K562 (cell line): ENCODE results near the gene SDHC. TPM values are rescaled to one million over a fixed set of nuclear protein-coding genes. Genes with fewer than 3 reads are reported as not detected.

Experiments used
- GATAD2A ChIP-seq: fragments of 450-650 bp; IDR thresholded peaks from 2 replicates; pipeline ENCODE4 v1.6.1; 2017
- THRAP3 ChIP-seq: fragments of 450-650 bp; IDR thresholded peaks from 2 replicates; pipeline ENCODE4 v1.6.1; 2016; ENCODE audit warnings: mild to moderate bottlenecking, inconsistent platforms, borderline replicate concordance
- polyA plus RNA-seq, 8 experiments: library from polyadenylated mRNA; depleted of rRNA in 4 of 8; stranded (reverse) in 5 of 8; unstranded in 3 of 8; fragments of >200 nt; fragmentation: Nextera tagmentation in 2 of 8; fragmentation: Illumina TruSeq in 1 of 8; extraction: Ambion mirVana in 2 of 8; extraction: Trizol in 1 of 8; gene quantifications; 2 replicates each; pipeline versions ENCODE4 v1.2.1 to v1.2.3, GENCODE V29; 2011 to 2014; ENCODE audit warnings: inconsistent platforms in 1 of 8, missing spikeins in 1 of 8
- total RNA-seq, 7 experiments: library from RNA; depleted of rRNA in 6 of 7; stranded (reverse); fragments of >200 nt in 6 of 7; fragmentation: Illumina TruSeq in 2 of 7; extraction: Trizol in 2 of 7; gene quantifications; 2 replicates each; pipeline versions ENCODE4 v1.2.1 to v1.2.3, GENCODE V29; 2011 to 2021; ENCODE audit warnings: low replicate concordance in 1 of 7
- TF ChIP-seq, protein P1 (sequence below): fragments of 200-600 bp; sonication (generic); IDR thresholded peaks from one replicate; pipeline ENCODE4 v1.6.1; 2012; ENCODE audit warnings: mild to moderate bottlenecking, low read depth, low read length, inconsistent platforms

Gene SDHC
- total and polyA plus RNA-seq, 9 of the 15 experiments (the other 6 are each of a cell fraction or from before 2014, with no cell fraction given): 7.7 to 309 (median 174) TPM

DNA sequence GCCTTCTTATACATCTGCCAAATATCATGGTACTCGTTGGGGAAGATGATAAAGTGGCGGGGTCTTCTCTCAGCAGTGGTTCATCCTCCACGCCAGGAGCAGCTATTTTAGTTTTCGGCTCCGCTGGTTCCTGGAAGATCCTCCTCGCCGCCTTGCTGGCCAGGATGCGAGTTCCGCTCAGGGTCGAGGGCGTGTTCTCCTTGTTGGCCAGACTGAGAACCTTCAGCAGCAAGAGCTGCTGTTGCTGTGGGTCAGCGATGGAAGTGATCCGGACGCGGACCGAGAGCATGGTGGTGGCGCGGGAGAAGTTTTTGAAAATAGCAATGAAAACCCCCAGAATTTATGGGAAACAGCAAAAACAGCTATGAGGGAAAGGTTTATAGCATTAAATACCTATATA, 64.9 kb downstream of the SDHC start (continued):
- TF ChIP-seq, protein P1, sequence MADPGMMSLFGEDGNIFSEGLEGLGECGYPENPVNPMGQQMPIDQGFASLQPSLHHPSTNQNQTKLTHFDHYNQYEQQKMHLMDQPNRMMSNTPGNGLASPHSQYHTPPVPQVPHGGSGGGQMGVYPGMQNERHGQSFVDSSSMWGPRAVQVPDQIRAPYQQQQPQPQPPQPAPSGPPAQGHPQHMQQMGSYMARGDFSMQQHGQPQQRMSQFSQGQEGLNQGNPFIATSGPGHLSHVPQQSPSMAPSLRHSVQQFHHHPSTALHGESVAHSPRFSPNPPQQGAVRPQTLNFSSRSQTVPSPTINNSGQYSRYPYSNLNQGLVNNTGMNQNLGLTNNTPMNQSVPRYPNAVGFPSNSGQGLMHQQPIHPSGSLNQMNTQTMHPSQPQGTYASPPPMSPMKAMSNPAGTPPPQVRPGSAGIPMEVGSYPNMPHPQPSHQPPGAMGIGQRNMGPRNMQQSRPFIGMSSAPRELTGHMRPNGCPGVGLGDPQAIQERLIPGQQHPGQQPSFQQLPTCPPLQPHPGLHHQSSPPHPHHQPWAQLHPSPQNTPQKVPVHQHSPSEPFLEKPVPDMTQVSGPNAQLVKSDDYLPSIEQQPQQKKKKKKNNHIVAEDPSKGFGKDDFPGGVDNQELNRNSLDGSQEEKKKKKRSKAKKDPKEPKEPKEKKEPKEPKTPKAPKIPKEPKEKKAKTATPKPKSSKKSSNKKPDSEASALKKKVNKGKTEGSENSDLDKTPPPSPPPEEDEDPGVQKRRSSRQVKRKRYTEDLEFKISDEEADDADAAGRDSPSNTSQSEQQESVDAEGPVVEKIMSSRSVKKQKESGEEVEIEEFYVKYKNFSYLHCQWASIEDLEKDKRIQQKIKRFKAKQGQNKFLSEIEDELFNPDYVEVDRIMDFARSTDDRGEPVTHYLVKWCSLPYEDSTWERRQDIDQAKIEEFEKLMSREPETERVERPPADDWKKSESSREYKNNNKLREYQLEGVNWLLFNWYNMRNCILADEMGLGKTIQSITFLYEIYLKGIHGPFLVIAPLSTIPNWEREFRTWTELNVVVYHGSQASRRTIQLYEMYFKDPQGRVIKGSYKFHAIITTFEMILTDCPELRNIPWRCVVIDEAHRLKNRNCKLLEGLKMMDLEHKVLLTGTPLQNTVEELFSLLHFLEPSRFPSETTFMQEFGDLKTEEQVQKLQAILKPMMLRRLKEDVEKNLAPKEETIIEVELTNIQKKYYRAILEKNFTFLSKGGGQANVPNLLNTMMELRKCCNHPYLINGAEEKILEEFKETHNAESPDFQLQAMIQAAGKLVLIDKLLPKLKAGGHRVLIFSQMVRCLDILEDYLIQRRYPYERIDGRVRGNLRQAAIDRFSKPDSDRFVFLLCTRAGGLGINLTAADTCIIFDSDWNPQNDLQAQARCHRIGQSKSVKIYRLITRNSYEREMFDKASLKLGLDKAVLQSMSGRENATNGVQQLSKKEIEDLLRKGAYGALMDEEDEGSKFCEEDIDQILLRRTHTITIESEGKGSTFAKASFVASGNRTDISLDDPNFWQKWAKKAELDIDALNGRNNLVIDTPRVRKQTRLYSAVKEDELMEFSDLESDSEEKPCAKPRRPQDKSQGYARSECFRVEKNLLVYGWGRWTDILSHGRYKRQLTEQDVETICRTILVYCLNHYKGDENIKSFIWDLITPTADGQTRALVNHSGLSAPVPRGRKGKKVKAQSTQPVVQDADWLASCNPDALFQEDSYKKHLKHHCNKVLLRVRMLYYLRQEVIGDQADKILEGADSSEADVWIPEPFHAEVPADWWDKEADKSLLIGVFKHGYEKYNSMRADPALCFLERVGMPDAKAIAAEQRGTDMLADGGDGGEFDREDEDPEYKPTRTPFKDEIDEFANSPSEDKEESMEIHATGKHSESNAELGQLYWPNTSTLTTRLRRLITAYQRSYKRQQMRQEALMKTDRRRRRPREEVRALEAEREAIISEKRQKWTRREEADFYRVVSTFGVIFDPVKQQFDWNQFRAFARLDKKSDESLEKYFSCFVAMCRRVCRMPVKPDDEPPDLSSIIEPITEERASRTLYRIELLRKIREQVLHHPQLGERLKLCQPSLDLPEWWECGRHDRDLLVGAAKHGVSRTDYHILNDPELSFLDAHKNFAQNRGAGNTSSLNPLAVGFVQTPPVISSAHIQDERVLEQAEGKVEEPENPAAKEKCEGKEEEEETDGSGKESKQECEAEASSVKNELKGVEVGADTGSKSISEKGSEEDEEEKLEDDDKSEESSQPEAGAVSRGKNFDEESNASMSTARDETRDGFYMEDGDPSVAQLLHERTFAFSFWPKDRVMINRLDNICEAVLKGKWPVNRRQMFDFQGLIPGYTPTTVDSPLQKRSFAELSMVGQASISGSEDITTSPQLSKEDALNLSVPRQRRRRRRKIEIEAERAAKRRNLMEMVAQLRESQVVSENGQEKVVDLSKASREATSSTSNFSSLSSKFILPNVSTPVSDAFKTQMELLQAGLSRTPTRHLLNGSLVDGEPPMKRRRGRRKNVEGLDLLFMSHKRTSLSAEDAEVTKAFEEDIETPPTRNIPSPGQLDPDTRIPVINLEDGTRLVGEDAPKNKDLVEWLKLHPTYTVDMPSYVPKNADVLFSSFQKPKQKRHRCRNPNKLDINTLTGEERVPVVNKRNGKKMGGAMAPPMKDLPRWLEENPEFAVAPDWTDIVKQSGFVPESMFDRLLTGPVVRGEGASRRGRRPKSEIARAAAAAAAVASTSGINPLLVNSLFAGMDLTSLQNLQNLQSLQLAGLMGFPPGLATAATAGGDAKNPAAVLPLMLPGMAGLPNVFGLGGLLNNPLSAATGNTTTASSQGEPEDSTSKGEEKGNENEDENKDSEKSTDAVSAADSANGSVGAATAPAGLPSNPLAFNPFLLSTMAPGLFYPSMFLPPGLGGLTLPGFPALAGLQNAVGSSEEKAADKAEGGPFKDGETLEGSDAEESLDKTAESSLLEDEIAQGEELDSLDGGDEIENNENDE: no peak
- TF ChIP-seq GATAD2A: no peak
- TF ChIP-seq THRAP3: no peak
